Hypothalamus (tissue), 51 donors: Measurements from ENCODE around the gene KRT6A.

ENCODE experiments used
- DNase-seq, 51 donors: peaks; one replicate each; lab custom pipeline; 2025; lab: John Stamatoyannopoulos, UW

Gene KRT6A

GRCh38 chr12:52439420-52439819 lies 53.6 kb downstream of the KRT6A start:
- DNase-seq, result no peak

- no peak for DNase-seq
These were observed 54.5 kb downstream of the KRT6A start for GRCh38 chr12:52438305-52439301.

GRCh38 chr12:52437508-52437907 lies 55.5 kb downstream of the KRT6A start:
- no peak for DNase-seq
